Left kidney (tissue), 2 donors: Measurements from ENCODE around the gene ANKEF1. TPM values are rescaled to one million over a fixed set of nuclear protein-coding genes. Genes with fewer than 3 reads are reported as not detected.

ENCODE experiments used
- DNase-seq: peaks from one replicate; pipeline ENCODE4 v3.0.0-alpha.2; 2013
- polyA plus RNA-seq: library from polyadenylated mRNA; unstranded; fragments of 120-200 nt; gene quantifications from one replicate; pipeline ENCODE4 v1.2.1, GENCODE V29; 2013; ENCODE audit not compliant: insufficient read length

ANKEF1 gene
- polyA plus RNA-seq, 1 donor: 8.9 TPM

GRCh38 chr20:10079964-10080363 is 45.2 kb downstream of the ANKEF1 start:
- no peak for DNase-seq

- no peak for DNase-seq
These were observed 45.8 kb downstream of the ANKEF1 start for GRCh38 chr20:10080574-10080973.

- no peak for DNase-seq
These were observed 55.2 kb downstream of the ANKEF1 start for GRCh38 chr20:10089871-10090587.

- DNase-seq: peak; percentile 53
These were observed 55.9 kb downstream of the ANKEF1 start for GRCh38 chr20:10090588-10091166.

- DNase-seq: no peak
These were observed 58.4 kb downstream of the ANKEF1 start for GRCh38 chr20:10093087-10093591.

- no peak for DNase-seq
These were observed 59.9 kb downstream of the ANKEF1 start for GRCh38 chr20:10094566-10095173.

- DNase-seq: no peak
These were observed 62.0 kb downstream of the ANKEF1 start for GRCh38 chr20:10096790-10097189.

GRCh38 chr20:10105046-10105445 is 70.3 kb downstream of the ANKEF1 start:
- DNase-seq: no peak

Other genes with a start within 250 kb of the ANKEF1 start
- 0.63 TPM for gene PAK5, start 195.9 kb upstream of the ANKEF1 start, polyA plus RNA-seq
- 8.4 TPM for gene SNAP25, start 183.8 kb downstream of the ANKEF1 start, polyA plus RNA-seq